COR-L47 (cell line): ENCODE measurements around the gene CCDC15.

ENCODE experiments used
- DNase-seq: peaks from one replicate; lab custom pipeline; 2025; lab: John Stamatoyannopoulos, UW

Gene CCDC15, protein sequence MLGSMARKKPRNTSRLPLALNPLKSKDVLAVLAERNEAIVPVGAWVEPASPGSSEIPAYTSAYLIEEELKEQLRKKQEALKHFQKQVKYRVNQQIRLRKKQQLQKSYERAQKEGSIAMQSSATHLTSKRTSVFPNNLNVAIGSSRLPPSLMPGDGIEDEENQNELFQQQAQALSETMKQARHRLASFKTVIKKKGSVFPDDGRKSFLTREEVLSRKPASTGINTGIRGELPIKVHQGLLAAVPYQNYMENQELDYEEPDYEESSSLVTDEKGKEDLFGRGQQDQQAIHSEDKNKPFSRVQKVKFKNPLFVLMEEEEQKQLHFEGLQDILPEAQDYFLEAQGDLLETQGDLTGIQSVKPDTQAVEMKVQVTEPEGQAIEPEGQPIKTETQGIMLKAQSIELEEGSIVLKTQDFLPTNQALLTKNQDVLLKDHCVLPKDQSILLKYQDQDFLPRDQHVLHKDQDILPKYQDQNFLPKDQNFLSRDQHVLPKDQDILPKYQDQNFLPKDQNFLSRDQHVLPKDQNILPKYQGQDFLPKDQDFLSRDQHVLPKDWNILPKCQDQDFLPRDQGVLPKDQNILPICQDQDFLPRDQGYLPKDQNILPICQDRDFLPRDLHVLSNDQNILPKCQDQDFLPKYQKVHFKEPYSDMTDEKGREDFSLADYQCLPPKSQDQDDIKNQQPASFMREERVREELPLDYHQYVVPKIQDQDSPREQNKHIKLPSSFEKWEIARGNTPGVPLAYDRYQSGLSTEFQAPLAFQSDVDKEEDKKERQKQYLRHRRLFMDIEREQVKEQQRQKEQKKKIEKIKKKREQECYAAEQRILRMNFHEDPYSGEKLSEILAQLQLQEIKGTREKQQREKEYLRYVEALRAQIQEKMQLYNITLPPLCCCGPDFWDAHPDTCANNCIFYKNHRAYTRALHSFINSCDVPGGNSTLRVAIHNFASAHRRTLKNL

DNA sequence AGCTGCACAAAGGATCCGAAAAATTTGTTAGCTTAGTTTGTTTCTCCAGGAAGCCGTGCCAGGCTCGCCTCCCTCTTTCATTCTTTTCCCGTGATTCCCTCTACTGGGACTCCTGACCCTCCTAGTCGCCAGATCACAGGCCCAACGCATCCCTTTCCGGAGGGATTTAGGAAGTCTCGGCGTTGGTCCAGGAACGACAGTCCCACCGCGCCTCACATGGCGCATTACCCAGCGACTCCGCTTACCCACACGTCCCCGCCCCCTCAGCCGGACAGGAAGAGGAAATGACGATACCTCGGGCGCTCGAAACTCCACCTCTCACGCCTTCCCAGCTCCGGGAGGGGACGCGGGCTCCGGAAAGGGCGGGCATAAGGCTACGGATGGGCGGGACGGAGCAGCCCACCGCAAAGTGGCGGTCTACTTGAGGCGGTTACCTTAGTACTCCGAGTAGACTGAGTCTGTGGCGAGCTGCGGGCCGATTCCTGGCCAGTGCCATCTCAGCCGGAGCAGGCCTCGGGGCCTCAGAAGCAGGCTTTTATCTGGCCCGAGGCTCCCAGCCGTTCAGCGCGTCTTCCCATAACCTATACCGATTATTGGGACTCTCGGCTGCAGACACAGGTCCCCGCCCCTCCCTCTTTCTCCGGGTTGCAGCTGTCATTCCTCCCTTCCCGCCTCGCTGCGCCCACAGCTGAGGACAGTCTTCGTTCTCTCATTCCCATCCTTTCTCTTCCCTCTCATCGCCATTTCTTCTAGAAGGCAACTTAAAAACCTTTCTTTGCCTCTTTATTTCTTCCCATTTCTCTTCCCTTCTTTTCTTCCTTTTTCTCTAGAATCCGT lies at the start of gene CCDC15:
Gene CCDC15 (plus strand): TSS at position 450 of the 837 bp plus-strand sequence. CDS start 531 bp downstream, outside the sequence.
- peak; percentile 97 for DNase-seq

DNA sequence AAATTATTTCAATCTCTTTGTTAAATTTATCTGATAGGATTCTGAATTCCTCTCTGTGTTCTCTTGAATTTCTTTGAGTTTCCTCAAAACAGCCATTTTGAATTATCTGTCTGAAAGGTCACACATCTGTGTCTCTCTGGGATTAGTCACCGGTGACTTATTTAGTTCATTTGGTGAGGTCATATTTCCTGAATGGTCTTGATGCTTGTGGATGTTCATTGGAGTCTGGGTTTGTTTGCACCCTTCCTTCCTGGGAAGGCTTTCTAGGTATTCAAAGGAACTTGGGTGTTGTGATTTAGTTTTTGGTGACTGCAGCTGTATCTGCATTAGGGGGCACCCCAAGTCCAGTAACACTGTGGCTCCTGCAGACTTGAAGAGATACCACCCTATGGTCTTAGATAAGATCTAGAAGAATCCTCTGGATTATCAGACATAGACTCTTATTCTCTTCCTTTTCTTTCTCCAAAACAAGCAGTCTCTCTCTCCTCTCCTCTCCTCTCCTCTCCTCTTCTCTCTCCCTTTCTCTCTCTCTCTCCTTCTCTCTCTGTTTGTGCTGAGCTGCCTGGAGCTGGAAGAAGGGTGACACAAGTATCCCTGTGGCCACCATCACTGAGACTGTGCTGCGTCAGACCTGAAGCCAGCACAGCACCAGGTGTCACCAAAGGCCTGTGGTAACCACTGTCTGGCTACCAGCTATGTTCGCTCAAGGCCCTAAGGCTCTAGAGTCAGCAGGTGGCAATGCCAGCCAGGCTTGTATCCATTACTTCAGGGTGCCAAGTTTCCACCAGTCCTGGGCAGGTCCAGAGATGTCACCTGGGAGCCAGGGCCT lies 38.2 kb upstream of the CCDC15 start:
- DNase-seq: no peak

DNA sequence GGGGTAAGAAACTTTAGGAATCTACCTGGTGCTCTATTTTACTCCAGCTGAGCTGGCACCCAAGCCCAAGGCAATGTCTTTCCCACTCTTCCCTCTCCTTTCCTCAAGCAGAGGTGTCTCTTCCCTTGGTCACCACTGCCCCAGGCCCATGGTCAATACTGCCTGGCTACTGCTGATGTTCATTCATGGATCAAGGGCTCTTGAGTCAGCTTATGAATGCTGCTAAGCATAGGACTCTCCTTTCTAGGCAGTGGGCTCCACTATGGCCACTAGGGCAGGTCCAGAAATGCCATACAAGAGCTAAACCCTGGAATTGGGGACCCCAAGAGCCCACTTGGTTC lies 37.7 kb upstream of the CCDC15 start:
- no peak for DNase-seq

DNA sequence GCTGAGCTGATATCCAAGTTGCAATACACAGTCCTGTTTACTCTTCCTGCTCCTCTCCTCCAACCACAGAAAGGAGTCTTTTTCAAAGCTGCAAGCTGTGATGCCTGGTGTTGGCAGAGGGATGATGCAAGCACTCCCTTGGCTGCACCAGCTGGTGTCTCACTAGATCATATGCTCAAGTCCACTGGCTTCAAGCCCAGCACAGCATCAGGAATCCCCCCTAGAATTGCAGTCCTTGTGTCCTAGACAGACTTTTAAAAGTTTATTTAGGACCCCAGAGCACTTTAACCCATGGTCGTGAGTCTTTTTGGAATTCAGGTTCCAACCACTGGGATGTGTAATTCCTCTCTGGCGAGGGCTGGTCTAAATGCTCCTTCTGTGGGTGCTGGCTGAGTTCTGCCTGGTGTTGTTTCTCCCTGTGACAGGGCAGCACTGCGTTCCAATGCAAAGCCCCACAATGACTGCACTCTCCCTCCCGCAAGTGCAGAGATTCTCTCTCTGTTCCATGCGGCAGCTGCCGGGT lies 36.8 kb upstream of the CCDC15 start:
- DNase-seq: no peak

DNA sequence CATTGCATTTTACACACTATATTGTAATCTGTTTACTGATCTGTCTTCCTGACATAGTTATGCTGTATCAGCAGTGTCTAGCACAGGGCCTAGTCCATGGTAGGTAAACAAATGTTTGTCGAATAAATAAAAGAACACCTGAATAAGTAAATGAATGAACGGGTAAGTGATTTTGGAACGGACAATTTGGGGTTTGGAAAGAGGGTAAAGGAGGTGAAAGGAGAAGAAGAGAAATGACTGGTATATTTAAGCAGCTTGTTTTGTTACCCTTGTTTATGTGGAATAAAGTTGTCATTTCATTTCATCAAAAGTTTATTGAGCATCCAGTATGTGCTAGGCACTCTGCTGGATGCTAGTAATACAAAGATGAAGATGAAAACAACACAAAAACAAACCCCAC lies 35.1 kb upstream of the CCDC15 start, which contains the start of gene HEPN1:
Gene HEPN1 (plus strand): TSS at position 301 of the 400 bp plus-strand sequence.
- DNase-seq: no peak

DNA sequence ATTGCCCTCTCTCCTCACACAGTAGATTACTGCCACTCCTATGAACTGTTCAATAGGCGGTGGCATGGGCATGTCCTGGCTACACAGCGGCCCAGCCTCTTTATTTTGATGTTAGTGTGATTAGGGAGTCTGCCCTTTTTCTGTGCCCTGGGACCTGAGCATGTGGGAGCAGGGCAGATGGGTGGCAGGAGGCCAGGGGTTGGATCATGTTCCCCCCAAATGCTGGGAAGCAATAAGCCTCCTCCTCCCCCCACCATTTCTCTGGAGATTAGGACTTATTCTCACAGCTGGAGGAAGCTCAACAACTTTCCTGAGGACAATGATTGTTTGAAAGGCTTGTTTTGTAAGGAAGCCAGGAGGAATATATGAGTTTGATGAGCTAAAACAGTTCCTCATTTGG lies 34.1 kb upstream of the CCDC15 start:
- no peak for DNase-seq

DNA sequence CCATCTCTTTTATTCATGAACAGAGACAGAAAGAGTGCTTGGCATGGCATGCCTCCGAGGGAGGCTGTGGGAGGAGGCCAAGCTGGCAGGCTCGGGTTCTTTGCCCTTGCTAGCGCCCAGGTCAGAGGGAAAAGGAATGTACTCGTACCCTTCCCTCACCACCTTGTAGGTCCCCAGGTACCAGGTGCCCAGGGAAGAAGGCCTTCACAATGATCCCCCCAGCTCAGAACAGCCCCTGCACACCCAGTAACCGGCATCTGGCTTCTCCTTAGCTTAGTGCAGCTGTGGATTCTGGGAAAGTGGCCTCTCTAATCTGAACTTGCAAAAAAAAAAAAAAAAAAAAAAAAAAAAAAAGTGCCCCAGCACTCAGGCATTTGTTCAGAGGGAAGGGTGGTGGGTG lies 33.6 kb upstream of the CCDC15 start:
- DNase-seq: no peak

DNA sequence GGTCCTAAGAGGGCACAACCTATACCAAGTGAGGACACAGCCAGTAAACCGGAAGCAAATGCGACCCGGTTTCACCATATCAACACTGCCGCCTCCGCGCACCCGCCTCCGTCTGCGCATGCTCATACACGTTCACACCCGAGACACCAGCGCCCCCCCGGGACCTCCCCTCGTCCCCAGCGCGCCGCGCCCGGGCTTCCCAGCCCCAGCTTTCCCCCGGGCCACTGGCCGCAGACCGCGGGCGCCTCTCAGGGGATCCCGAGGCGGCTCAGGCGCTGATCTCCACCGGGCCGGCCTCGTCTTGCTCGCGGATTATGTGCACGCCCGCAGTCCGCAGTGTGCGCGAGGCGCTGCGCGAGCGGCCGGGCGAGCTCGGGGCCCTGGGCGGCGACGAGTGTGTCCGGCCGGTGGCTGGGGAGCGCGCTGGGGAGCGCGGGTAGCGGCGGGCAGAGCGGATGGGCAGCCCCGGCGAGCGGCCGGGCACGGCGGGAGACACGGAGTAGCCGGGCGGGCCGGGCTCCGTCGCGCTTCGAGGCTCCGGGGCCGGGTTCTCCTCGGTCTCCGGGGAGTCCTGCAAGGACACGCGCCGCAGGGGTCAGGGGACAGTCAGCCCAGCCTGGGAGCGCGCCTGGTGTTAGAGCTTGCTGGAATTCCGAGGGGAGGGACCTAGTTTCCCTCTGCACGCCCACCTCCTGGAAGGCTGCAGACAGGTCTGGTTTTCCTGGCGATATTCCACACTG lies 33.0 kb upstream of the CCDC15 start:
- no peak for DNase-seq

DNA sequence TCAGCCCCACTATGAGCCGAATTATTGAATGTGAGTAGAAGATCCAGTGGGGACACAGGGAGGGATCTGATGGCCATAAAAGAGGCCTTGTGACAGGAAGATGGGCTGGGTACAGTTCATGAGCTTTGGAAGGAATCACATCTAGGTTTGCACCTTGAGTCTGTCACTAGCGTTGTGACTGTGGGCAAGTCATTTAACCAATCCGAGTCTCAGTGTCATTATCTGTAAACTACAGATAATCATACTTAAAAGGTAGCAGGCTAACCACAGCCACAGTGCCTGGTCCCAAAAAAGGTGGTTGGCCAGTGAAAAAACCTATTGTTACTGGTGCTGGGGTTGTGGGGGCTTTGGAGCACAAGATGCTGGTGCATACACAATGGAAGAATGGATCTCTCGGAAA lies 31.2 kb upstream of the CCDC15 start:
- DNase-seq: no peak

DNA sequence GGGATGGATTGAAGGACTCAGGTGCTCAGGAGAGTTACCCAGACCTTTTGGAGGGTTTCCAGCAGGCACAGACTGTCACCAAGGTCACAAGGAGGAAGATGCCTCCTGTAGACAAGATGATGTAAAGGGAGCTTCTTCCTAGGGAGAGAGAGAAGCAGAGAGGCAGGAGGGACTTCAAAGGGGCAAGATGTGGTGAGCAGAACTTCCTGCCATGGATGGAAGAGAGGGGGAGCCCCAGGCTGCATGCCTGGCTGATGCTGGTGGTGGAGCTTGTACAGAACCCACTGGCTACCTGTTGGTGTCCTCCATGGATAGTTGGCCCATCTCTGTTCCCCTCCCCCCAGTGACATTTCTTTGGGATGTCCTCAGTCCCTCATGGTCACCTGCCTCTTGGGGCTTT lies 30.7 kb upstream of the CCDC15 start:
- no peak for DNase-seq

DNA sequence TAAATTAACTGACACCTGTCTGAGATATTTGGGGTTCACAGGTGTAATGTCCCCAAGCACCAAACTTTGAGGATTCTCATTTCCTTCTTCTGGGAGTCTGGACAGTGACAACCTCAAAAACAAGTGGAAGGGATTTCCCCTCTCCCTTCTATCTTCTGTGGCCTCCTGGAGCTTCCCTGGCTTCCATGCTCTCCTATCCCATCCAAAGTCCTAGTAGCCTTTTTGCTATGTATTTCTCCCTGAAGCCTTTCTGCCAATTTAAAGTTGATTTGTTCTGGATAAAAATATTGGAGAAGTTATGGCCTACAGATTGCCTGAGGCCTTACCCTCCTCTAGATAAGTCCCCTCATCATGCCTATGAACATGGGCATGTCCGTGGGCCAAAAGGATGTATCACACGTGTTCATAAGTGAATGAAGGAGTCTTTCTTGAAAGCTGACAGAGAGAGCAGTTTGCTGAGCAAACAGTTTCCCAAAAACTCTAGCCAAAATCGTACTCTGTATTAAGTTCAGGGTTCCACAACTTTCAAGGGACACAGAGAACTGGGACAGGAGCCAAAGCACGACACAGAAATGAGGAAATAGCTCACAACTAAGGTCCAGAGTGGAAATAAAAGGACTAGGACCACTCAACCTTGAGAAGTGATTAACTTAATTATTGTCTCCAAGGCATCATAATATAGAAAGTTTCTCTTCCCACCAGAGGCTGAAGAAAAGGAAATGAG lies 24.9 kb upstream of the CCDC15 start:
- no peak for DNase-seq

DNA sequence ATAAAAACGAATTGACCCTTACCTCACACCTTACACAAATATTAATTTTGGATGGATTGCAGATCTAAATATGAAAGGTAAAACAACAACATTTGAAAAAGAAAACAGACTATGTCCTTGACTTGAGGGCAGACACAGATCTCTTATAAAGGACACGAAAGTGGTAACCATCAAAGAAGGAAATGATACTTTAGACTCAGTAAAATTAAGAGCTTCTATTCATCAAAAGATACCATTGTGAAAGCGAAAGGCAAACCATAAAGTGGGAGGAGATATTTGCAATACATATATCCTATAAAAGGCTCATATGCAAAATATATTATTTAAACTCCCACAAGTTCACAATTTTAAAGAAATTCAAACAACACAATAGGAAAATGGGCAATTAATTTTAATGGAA lies 23.2 kb upstream of the CCDC15 start:
- no peak for DNase-seq

DNA sequence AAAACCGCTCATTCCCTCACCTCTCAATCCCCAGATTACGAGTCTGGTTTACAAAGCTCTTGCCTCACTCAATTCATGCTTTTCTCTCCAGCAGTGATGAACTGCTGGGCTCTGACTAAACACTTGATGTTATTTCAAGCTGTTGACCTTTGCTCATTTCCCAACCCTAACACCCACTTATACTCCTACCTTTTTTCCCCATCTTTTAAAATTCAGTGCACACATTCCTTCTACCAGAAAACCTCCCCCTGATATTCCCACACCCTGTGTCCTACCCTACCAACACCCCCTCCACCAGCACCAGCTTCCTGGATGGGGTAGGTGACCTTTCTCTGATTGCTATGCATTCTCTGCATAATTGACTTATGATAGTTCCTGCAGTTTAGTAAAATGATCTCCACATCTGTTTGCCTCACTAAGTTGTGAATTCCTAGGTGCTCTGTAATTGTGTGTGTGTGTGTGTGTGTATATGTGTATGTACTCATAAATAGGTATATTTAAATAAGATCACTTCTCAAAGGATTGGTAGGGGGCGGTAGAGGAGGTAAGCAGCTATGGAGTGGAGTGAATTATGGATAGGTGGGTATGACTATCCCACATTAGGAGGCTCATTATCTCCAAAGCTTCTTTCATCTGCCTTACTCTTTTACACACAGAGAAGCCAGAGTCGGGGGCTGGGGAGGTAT lies 19.0 kb upstream of the CCDC15 start:
- DNase-seq: no peak

DNA sequence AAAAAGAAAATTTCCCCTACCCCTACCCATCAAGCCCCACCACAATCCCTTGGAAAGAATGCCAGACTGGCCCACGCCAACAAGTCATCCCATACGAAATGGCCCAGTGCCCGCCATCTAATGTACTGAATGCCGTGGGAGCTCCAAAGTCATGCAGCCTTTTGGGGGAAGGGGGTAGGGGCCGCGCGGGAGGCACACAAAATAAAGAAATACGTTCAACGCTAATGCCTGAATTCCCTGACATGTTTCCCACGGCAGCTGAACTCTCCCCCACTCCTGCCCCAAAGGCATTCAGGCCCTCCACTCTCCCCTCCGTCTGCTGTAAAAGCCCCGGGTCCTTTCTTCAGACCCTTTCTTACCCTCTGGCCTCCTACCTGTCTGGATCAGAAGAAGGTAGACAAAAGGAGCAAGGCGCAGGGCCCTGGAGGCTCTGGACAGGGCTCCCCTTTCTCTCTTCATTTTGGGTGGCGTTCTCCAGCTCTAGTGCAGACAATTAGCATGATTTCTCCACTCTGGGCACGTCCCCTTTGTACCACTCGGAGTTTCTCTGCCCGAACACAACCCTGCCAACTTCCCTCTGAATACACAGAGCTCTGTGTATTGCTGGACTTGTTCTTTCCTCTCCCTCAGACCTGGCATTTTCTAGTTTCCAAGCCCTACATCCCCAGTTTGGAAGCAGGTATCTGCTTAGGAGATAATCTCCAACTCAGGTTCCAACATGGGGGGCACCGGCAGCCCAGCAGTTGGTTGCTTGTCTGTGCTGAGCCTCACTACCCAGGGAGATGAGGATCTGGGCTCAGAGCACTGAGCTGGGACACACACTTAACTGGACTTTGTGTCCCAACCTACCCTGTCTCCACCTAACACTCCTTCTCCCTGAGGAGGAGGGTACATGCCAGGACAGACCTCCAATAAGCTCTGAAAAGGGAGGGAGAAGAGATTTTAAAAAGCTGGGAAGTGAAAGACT lies 18.2 kb upstream of the CCDC15 start, which contains the start of gene HEPACAM:
Gene HEPACAM (minus strand): TSS at position 500 of the 967 bp plus-strand sequence. CDS start 41 bp downstream, at position 459.
- no peak for DNase-seq

DNA sequence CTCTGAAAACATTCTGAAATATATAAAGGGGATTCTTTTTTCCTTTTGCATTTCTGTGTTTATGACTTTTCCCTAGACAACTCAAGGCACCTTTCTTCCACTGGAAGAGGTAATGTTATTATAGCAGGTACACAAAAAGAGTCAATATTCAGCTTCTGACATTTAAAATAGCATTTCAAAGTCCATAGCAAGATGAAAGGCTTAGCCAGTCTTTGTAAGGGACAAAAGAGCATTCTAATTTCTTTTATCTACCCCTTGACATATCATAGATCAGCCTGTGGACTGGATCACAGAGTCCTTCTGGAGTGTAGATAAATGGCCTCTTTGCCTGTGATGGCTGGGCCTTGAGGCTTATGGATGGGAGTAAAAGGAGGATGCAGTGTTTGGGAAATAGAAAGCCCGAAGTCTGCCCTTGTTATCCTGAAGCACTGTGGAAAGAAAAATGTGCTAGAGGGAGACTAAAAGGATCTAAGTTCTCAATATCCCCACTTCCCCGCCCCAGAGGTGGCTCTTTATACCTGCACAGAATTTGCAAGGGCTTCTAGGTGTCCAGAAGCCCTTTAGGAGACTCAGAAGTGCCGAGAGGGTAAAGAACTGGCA lies 16.6 kb upstream of the CCDC15 start:
- DNase-seq: no peak

DNA sequence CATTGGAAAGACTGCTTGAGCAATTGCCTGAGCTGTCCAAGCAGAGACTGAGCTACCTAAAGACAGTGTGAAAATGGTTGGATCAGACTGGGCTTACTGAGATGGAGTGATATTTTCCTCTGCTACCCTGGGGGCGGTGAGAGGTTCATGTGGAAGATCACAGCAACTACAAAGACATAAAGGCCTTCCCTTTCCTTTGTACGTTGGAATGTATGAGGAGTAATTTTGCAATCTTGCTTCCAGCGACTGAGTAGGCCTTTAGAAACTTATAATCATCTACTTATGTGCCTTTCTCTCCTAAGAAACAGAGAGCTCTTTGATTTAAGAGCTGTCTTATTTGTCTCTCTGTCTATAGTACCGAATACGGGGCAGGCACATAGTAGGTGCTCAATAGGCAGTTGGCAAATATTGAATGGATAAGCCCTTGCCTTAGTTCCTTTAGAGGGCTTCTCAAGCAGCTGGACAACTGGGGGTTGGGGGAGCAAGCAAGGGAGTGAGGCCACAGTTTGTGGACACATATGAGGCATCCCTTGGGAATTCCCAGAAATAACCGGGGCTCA lies 15.7 kb upstream of the CCDC15 start:
- DNase-seq: no peak

DNA sequence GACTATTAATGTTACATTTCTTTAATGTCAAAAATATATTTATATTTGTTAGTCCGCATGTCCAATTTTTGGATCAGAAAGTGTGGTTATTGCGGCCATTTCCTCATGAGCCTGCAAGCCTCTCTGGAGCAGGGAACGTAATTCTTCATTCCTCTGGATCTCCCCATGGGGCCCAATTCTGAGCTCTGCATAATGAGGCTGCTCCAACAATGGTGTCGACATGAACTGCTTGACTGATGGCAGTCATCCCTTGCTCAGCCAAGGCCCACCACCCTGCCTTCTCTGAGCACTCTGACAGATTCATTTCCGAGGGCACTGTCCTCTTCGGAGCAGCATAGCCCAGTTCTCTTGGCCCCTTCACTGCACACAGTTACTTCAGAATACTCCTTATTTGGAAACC lies 15.0 kb upstream of the CCDC15 start:
- DNase-seq: no peak
